GM10266 (cell line): Measurements from ENCODE around the gene MBNL1.

ENCODE experiments used
- DNase-seq: peaks from one replicate; pipeline ENCODE4 v3.0.0; 2012; ENCODE audit errors: extremely low spot score
- CTCF ChIP-seq: IDR thresholded peaks from 2 replicates; pipeline ENCODE4 v1.5.1; 2012; ENCODE audit warnings: mild to moderate bottlenecking, low read depth; ENCODE audit not compliant: control insufficient read depth, insufficient read depth; ENCODE audit errors: missing control alignments

The MBNL1 gene

GRCh38 chr3:152457500-152458375, 189.0 kb downstream of the MBNL1 start:
- TF ChIP-seq CTCF, result no peak

GRCh38 chr3:152458376-152459117, 189.8 kb downstream of the MBNL1 start:
- DNase-seq, result no peak
- no peak for TF ChIP-seq CTCF

More at GRCh38 chr3:152457500-152458375, 189.0 kb downstream of the MBNL1 start:
- DNase-seq, result no peak

GRCh38 chr3:152459118-152459515, 190.4 kb downstream of the MBNL1 start:
- DNase-seq, result no peak
- TF ChIP-seq CTCF, result no peak

- TF ChIP-seq CTCF, result no peak
- no peak for DNase-seq
Observed at GRCh38 chr3:152459572-152459971, 190.8 kb downstream of the MBNL1 start.

GRCh38 chr3:152460936-152461335, 192.2 kb downstream of the MBNL1 start:
- no peak for DNase-seq

GRCh38 chr3:152461460-152461859, 192.7 kb downstream of the MBNL1 start:
- no peak for DNase-seq
- no peak for TF ChIP-seq CTCF

More at GRCh38 chr3:152460936-152461335, 192.2 kb downstream of the MBNL1 start:
- no peak for TF ChIP-seq CTCF

GRCh38 chr3:152466784-152467183, 198.1 kb downstream of the MBNL1 start:
- DNase-seq, result no peak
- TF ChIP-seq CTCF, result peak; percentile 23
